Testis (tissue), 3 donors: Measurements from ENCODE around the gene TSPAN19. TPM values are rescaled to one million over a fixed set of nuclear protein-coding genes. Genes with fewer than 3 reads are reported as not detected.

Experiments used
- DNase-seq: peaks from one replicate; pipeline ENCODE4 v3.0.0-alpha.2; 2019
- H3K27ac ChIP-seq, 2 donors: fragments of 200-600 bp; sonication (generic); one replicate each; pipeline ENCODE4 v1.5.1; 2019
- H3K27me3 ChIP-seq: fragments of 200-600 bp; sonication (generic); one replicate; pipeline ENCODE4 v1.5.1; 2019
- H3K36me3 ChIP-seq: fragments of 200-600 bp; sonication (generic); one replicate; pipeline ENCODE4 v1.5.1; 2017; ENCODE audit warnings: low read depth; ENCODE audit errors: missing control alignments
- H3K4me1 ChIP-seq: fragments of 200-600 bp; sonication (generic); one replicate; pipeline ENCODE4 v1.5.1; 2019
- H3K4me3 ChIP-seq, 2 donors: fragments of 200-600 bp; sonication (generic); one replicate each; pipeline ENCODE4 v1.5.1; 2017 to 2019
- H3K9me3 ChIP-seq: fragments of 200-600 bp; sonication (generic); one replicate; pipeline ENCODE4 v1.5.1; 2017
- CTCF ChIP-seq, 3 experiments: fragments of 450-650 bp in 2 of 3; fragments of 200-600 bp in 1 of 3; sonication (generic) in 1 of 3; IDR thresholded peaks; one replicate each; pipeline ENCODE4 v1.5.1; 2016 to 2019; ENCODE audit warnings: antibody characterized with exemption in 3 of 3, mild to moderate bottlenecking in 2 of 3, moderate library complexity in 1 of 3
- POLR2A ChIP-seq: fragments of 450-650 bp; IDR thresholded peaks from one replicate; pipeline ENCODE4 v1.6.1; 2017; ENCODE audit warnings: antibody characterized with exemption, mild to moderate bottlenecking, moderate library complexity
- WGBS, 2 donors: methylation state at CpG; one replicate each; pipeline ENCODE4 v1.1.5; 2018; 5-methylcytosine and 5-hydroxymethylcytosine counted together
- intact Hi-C: fragments of 100-400 bp; cut with DNase I; formaldehyde crosslinking; loops from one replicate; pipeline ENCODE4 v1.15.1; 2023; ENCODE audit warnings: low total_unique reads
- polyA plus RNA-seq: library from polyadenylated mRNA; stranded (reverse); fragments of 350-450 nt; fragmentation: Illumina TruSeq; extraction: RNeasy Lipid Tissue Mini Kit (QIAGEN cat#74804); gene quantifications from one replicate; pipeline ENCODE4 v1.2.3, GENCODE V29; 2014; ENCODE audit warnings: low read depth, low replicate concordance; ENCODE audit not compliant: insufficient read depth
- total RNA-seq, 2 donors: library from RNA; depleted of rRNA; stranded (reverse); fragments of >200 nt; gene quantifications; one replicate each; pipeline ENCODE4 v1.2.3, GENCODE V29; 2016

The TSPAN19 gene
- total and polyA plus RNA-seq, 3 donors from 2014 or later = 1.8 to 7.5 (median 2.4) TPM

GRCh38 chr12:85017618-85018017, 18.5 kb downstream of the TSPAN19 start:
- TF ChIP-seq POLR2A = no peak
- no peak for TF ChIP-seq CTCF (IDR thresholded peaks at IDR 0.05)
- Histone ChIP-seq H3K4me3 (no peak overlapping the region), H3K4me1 (no peaks in the 10 kb centered on the region), H3K27ac (no peak overlapping the region), H3K27me3 (no peaks in the 10 kb centered on the region), H3K9me3 (no peaks in the 10 kb centered on the region), H3K36me3 (no peaks in the 10 kb centered on the region)
- no peak for DNase-seq
- intact Hi-C loops = no loop called here

- intact Hi-C loops = no loop called here
- TF ChIP-seq CTCF (IDR thresholded peaks at IDR 0.05) = no peak
- no peak for TF ChIP-seq POLR2A
- Histone ChIP-seq H3K27ac (no peak overlapping the region), H3K27me3 (no peaks in the 10 kb centered on the region), H3K4me1 (no peaks in the 10 kb centered on the region), H3K9me3 (no peaks in the 10 kb centered on the region), H3K4me3 (no peak overlapping the region), H3K36me3 (no peaks in the 10 kb centered on the region)
- no peak for DNase-seq
- WGBS, 2 donors = 88 to 89% methylated on average over 3 of the region's 3 CpGs
Observed at GRCh38 chr12:85017133-85017532, 18.9 kb downstream of the TSPAN19 start.

- Histone ChIP-seq H3K9me3 (no peaks in the 10 kb centered on the region), H3K27ac (no peak overlapping the region), H3K4me1 (no peaks in the 10 kb centered on the region), H3K27me3 (no peaks in the 10 kb centered on the region), H3K4me3 (no peak overlapping the region), H3K36me3 (no peaks in the 10 kb centered on the region)
- intact Hi-C loops = no loop called here
- DNase-seq = no peak
- WGBS, 2 donors = 85 to 92% methylated on average over 1 of the region's 1 CpG
- TF ChIP-seq POLR2A (no peak), CTCF (IDR thresholded peaks at IDR 0.05) (no peak)
Observed at GRCh38 chr12:85016413-85016812, 19.7 kb downstream of the TSPAN19 start.

- TF ChIP-seq CTCF (IDR thresholded peaks at IDR 0.05) = no peak
- TF ChIP-seq POLR2A = no peak
- no peak for DNase-seq
- no peaks in the 10 kb centered on the region for H3K4me1 ChIP-seq
- no peak overlapping the region for H3K27ac ChIP-seq
- intact Hi-C loops = no loop called here
- H3K27me3 ChIP-seq = no peaks in the 10 kb centered on the region
- no peaks in the 10 kb centered on the region for H3K9me3 ChIP-seq
- no peak overlapping the region for H3K4me3 ChIP-seq
- 47 to 58% methylated on average over 4 of the region's 4 CpGs for WGBS, 2 donors
- no peaks in the 10 kb centered on the region for H3K36me3 ChIP-seq
Observed at GRCh38 chr12:85007836-85008235, 28.2 kb downstream of the TSPAN19 start.

GRCh38 chr12:85006206-85006605, 29.9 kb downstream of the TSPAN19 start:
- no peak for DNase-seq
- H3K9me3 ChIP-seq = no peaks in the 10 kb centered on the region
- H3K4me1 ChIP-seq = no peaks in the 10 kb centered on the region
- no peak for TF ChIP-seq POLR2A
- TF ChIP-seq CTCF (IDR thresholded peaks at IDR 0.05) = no peak
- H3K27me3 ChIP-seq = no peaks in the 10 kb centered on the region
- whole genome bisulfite sequencing, 2 donors = 48 to 58% methylated on average over 1 of the region's 1 CpG
- intact Hi-C loops = no loop called here
- no peak overlapping the region for H3K4me3 ChIP-seq
- no peak overlapping the region for H3K27ac ChIP-seq
- H3K36me3 ChIP-seq = no peaks in the 10 kb centered on the region
